GM12872 (cell line): ENCODE data around the gene C19orf85.
A peak's percentile ranks its signal among the peaks of the same experiment; 100 is the strongest.

Source experiments
- CTCF ChIP-seq: IDR thresholded peaks from 3 replicates; pipeline ENCODE4 v1.5.1; 2011; ENCODE audit warnings: low read depth, mild to moderate bottlenecking, low read length, moderate library complexity; ENCODE audit not compliant: insufficient read depth

The C19orf85 gene

DNA sequence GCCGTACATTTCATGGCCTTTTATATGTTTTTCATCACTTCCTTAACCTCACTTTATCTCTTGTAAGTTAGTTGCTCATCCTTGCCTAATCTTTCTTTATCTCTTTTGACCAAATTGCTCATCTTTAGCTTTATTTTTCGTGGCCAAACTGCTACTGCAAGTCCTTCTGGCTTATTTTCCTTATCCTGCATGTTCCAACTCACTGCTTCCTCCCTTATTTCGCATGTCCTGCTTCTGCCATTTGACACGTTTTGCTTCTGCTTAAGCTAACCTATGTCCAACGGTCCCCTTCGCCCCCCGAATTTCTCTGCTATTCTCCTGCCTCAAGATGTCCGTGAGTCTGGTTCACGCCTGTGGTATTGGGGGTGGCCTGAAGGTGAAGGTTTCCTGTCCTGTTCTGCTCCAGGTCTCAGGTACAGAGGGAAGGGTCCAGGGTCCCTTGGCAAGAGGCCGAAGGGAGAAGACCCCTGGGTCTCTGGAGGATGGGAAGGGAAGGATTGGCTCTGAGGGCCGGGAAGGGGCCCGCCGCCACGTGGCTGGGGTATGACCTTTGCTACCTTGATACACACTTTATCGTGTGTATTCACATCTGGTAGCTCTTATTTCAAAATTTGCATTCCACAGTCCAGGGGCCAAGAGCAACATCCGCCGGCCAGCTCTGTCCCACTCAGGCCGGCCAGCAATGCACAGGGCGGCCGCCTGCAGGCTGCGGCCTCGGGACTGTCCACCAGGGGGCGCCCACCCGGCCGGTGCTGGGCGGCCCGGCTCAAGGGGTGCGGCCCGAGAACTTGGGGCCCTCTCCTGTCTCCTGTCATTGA is 2.9 kb upstream of the C19orf85 start:
- peak; percentile 91 for TF ChIP-seq CTCF

DNA sequence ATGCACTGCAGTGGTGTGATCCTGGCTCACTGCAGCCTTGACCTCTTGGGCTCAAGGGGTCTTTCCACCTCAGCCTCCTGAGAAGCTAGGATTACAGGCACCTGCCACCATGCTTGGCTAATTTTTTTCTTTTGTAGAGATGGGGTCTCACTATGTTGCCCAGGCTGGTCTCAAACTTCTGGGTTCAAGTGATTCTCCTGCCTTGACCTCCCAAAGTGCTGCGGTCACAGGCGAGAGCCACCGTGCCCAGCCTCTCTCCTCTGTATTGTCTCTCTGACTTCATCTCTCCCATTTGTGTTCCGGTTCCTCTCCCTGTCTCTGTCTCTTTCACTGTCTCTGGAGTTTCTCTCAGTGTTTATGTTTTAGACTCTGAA is 1.7 kb upstream of the C19orf85 start:
- no peak for TF ChIP-seq CTCF

DNA sequence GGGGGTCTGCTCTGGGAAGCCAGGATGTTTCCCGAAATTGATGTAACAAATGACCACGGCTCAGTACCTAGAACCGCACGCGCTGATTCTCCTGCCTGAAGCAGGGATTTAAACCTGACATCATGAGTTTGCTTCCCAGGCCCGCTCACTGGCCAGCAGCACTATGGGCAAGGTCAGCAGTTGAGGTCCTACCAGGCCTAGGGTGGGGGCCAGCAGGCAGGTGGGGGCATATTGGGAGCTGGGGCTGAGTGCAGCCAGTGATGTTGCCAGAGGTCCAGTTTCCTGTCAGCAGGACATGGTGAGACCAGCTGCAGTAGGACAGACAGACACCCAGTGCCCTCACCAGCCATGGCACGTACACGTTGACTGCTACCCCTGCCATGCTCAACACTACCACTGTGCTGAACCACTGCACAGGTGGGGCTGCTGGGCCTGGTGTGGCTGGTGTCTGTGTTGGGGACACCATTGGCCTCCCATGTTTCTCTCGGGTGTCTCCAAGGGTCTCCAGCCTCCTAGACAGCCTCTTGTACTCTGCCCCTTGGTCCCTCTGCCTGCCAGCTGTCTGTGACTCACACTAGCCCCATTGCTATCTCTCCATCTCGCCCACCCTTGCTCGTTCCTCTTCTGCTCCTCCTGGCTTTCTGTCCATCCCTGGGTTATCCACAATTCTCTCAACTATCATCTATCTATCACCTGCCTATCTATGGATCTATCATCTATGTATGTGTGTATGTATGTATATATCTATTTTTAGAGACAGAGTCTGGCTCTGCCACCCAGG is 1.1 kb upstream of the C19orf85 start:
- no peak for TF ChIP-seq CTCF

- TF ChIP-seq CTCF = no peak
Observed at GRCh38 chr19:55464039-55464661, 401 bp downstream of the C19orf85 start.

DNA sequence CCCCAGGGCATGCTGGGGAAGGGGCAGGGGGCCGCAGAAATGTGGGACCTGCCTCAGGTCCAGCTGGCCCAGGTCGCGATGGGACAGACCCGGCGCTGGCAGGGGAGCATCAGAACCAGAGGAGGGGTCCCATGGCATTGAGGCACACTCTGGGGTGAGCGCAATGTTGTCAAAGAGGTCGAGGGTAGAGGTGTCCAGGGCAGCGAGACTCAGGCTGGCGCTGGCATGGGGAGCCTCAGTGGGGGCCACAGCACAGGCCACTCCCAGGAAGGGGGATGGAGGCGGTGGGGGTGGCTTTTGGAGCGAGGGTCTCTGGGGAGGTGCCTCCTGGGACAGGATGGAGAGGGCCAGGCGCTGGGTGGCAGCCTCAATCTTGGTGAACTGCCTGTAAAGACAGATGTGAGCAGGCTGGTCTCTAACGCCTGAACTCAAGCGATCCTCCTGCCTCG is 944 bp downstream of the C19orf85 start:
- no peak for TF ChIP-seq CTCF

- TF ChIP-seq CTCF = no peak
Observed at GRCh38 chr19:55462722-55463121, 1.8 kb downstream of the C19orf85 start.

GRCh38 chr19:55461974-55462626 is 2.5 kb downstream of the C19orf85 start:
- no peak for TF ChIP-seq CTCF
